Astrocyte (in vitro differentiated cells and primary cell): ENCODE measurements around the gene LEMD1.

Experiments used
- CTCF ChIP-seq: IDR thresholded peaks from 2 replicates; pipeline ENCODE4 v1.5.1; 2011; ENCODE audit warnings: low read depth, mild to moderate bottlenecking, inconsistent platforms, low read length, moderate library complexity; ENCODE audit not compliant: insufficient read depth
- EZH2 ChIP-seq: IDR thresholded peaks from 2 replicates; pipeline ENCODE4 v1.6.1; 2012; ENCODE audit warnings: mild to moderate bottlenecking, low read length, inconsistent platforms; ENCODE audit not compliant: insufficient read depth

GRCh38 chr1:205453466-205453865 lies 31.6 kb upstream of the LEMD1 start:
- TF ChIP-seq CTCF (no peak), EZH2 (no peak)
